ENCODE results near the gene ZNF419.

ZNF419 gene

GRCh38 chr19:57537953-57538547 is 50.5 kb downstream of the ZNF419 start:
- no peak for FAIRE-seq

Measured in TTC549 (cell line).